LNCAP (cell line): ENCODE measurements around the gene PCBP1.

ENCODE experiments used
- TF ChIP-seq, protein P1 (sequence below): fragments of 450-650 bp; IDR thresholded peaks from 2 replicates; pipeline ENCODE4 v1.5.1; 2017; ENCODE audit warnings: mild to moderate bottlenecking

The PCBP1 gene

DNA sequence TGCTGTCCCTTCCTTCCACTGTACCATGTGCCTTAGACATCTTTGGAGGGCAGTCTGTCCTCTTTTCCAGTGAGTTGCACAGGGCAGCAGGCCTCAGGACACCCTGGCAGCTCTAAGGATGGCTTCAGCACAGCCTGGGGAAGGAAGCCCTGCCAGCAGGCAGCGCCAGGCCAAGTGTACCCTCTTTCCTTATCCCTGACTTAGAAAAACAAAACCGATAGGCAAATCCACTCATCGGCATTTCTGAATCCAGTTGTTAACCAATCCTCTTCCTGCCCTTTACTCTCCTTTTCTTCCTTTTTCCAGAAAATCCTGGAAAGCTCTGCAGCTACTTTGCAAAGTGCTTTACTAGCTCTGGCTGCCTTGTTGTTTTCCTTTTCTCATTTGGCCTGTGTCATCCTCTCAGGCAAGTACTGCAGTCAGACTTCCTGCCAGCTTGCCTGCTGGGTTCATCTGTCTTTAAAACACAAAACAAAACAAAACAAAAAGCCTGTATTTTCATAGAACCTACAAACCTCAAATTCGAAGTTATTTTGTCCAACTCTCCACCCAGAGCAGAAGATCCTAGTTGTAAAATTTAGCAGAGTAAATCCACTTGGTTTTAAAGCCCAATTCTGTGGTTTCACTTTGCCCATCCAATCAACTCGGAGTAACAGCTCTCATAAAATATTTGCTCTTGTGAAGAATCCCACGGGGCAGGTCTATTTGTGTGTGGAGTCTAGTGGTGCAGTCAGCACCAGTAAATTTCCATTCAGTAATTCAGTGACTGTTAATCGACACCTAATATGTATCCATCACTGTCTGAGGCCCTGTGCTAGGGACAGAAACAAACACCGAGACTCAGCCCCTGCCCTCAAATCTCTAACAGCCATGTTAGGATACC, 45.2 kb downstream of the PCBP1 start:
- TF ChIP-seq, protein P1, sequence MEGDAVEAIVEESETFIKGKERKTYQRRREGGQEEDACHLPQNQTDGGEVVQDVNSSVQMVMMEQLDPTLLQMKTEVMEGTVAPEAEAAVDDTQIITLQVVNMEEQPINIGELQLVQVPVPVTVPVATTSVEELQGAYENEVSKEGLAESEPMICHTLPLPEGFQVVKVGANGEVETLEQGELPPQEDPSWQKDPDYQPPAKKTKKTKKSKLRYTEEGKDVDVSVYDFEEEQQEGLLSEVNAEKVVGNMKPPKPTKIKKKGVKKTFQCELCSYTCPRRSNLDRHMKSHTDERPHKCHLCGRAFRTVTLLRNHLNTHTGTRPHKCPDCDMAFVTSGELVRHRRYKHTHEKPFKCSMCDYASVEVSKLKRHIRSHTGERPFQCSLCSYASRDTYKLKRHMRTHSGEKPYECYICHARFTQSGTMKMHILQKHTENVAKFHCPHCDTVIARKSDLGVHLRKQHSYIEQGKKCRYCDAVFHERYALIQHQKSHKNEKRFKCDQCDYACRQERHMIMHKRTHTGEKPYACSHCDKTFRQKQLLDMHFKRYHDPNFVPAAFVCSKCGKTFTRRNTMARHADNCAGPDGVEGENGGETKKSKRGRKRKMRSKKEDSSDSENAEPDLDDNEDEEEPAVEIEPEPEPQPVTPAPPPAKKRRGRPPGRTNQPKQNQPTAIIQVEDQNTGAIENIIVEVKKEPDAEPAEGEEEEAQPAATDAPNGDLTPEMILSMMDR, result no peak

DNA sequence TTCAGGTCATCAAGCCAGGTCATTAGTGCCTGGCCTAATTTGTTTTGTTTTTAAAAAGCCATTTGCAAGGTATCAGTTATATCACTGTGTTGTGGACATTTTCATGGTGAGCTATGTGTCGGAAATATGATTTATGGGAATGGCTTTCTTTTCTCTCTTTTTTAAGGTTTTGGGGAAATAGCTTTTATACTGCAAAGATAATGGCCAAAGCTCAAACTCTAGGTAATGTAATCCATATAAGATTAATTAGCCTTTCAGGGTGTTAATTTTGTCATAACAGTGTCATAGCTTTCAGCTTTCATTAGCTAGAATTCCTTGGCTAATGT, 45.8 kb downstream of the PCBP1 start:
- TF ChIP-seq, protein P1, result no peak

DNA sequence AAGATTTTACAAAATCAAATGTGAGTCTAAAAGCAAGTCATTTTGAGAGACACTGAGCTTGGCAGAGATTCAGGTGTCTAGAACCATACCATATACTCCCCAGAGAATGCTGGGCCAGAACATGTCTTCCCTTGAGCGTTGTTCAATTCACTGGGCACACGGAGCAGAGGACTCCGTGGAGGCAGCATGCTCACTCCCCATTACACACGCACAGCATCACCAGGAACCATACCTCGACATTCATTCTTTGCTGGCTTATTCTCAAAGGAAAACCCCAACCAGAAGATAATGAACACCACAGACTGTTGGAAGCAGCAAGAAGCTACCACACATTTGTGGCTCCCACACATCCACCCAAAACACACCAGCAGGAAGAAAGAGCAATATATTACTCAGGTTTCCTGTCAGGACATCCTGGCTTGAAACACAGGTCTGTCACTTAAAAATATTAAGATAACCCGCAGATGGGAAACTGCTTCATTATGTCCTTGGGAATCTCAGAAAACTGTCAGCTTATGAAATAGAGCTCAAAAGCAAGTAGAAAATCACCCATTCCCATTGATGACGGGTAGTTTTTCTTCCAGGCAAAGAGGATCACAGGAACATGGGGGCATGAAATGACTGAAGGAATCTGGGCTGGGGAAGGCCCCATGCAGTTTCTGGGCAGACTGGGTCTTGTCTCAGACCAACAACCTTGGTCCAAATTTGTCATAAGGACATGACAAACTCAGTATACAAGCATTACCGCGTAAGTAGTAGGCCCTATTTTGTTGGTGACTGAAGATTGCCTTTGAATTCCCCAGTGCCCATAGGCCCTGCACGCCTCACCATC, 46.4 kb downstream of the PCBP1 start:
- TF ChIP-seq, protein P1, result no peak
